SK-N-SH treated with all-trans-retinoic acid at 6 μM for 48 hours (cell line): ENCODE results near the gene GAB4.

ENCODE experiments used
- ATAC-seq: fragments of 200-7000 bp; cut with Tn5 transposase; 3 replicates; pipeline ENCODE4 v1.9.1; 2020; ENCODE audit warnings: mild to moderate bottlenecking, moderate library complexity
- ARNTL ChIP-seq: fragments of 450-650 bp; formaldehyde crosslinking; IDR thresholded peaks from 2 replicates; pipeline ENCODE4 v1.5.0; 2020; ENCODE audit warnings: low read depth, mild to moderate bottlenecking, moderate library complexity, borderline replicate concordance
- BACH2 ChIP-seq: fragments of 250-450 bp; sonication (Bioruptor Pico); IDR thresholded peaks from 2 replicates; pipeline ENCODE4 v1.9.0; 2021; ENCODE audit warnings: mild to moderate bottlenecking, borderline replicate concordance
- CSDC2 ChIP-seq: fragments of 250-450 bp; sonication (Bioruptor Pico); IDR thresholded peaks from 2 replicates; pipeline ENCODE4 v1.5.0; 2020; ENCODE audit warnings: mild to moderate bottlenecking, moderate library complexity
- ESRRG ChIP-seq: fragments of 250-450 bp; sonication (Bioruptor Pico); IDR thresholded peaks from 2 replicates; pipeline ENCODE4 v1.6.1; 2021; ENCODE audit warnings: mild to moderate bottlenecking
- GLIS3 ChIP-seq: fragments of 250-450 bp; sonication (Bioruptor Pico); IDR thresholded peaks from 2 replicates; pipeline ENCODE4 v1.5.0; 2020; ENCODE audit warnings: mild to moderate bottlenecking, moderate library complexity
- ISL1 ChIP-seq: fragments of 250-450 bp; sonication (Bioruptor Pico); IDR thresholded peaks from 2 replicates; pipeline ENCODE4 v2.1.2; 2022; ENCODE audit warnings: mild to moderate bottlenecking, moderate library complexity
- PATZ1 ChIP-seq: fragments of 250-450 bp; sonication (Bioruptor Pico); IDR thresholded peaks from 2 replicates; pipeline ENCODE4 v1.8.0; 2020; ENCODE audit warnings: mild to moderate bottlenecking, moderate library complexity, borderline replicate concordance
- POU6F1 ChIP-seq: fragments of 250-450 bp; sonication (Bioruptor Pico); IDR thresholded peaks from 2 replicates; pipeline ENCODE4 v1.8.0; 2021; ENCODE audit warnings: low read depth, mild to moderate bottlenecking, moderate library complexity, borderline replicate concordance
- PPARA ChIP-seq: fragments of 250-450 bp; sonication (Bioruptor Pico); IDR thresholded peaks from 2 replicates; pipeline ENCODE4 v1.5.0; 2020; ENCODE audit warnings: mild to moderate bottlenecking, borderline replicate concordance
- RARB ChIP-seq: fragments of 250-450 bp; sonication (Bioruptor Pico); IDR thresholded peaks from 2 replicates; pipeline ENCODE4 v1.8.0; 2021; ENCODE audit warnings: mild to moderate bottlenecking, moderate library complexity
- SNAI2 ChIP-seq: fragments of 250-450 bp; sonication (Bioruptor Pico); IDR thresholded peaks from 2 replicates; pipeline ENCODE4 v1.5.0; 2020; ENCODE audit warnings: mild to moderate bottlenecking, moderate library complexity
- TCF4 ChIP-seq: fragments of 250-450 bp; sonication (Bioruptor Pico); IDR thresholded peaks from 2 replicates; pipeline ENCODE4 v1.8.0; 2021; ENCODE audit warnings: mild to moderate bottlenecking, moderate library complexity, borderline replicate concordance
- TOX ChIP-seq: fragments of 250-450 bp; sonication (Bioruptor Pico); IDR thresholded peaks from 2 replicates; pipeline ENCODE4 v1.8.0; 2021; ENCODE audit warnings: mild to moderate bottlenecking, moderate library complexity, borderline replicate concordance
- TSHZ2 ChIP-seq: fragments of 250-450 bp; sonication (Bioruptor Pico); IDR thresholded peaks from 2 replicates; pipeline ENCODE4 v1.5.0; 2020; ENCODE audit warnings: mild to moderate bottlenecking, moderate library complexity
- ZC3H10 ChIP-seq: fragments of 250-450 bp; sonication (Bioruptor Pico); IDR thresholded peaks from 2 replicates; pipeline ENCODE4 v1.5.1; 2021; ENCODE audit warnings: mild to moderate bottlenecking, moderate library complexity
- ZFP3 ChIP-seq: fragments of 250-450 bp; sonication (Bioruptor Pico); IDR thresholded peaks from 2 replicates; pipeline ENCODE4 v1.5.0; 2020; ENCODE audit warnings: mild to moderate bottlenecking, moderate library complexity
- ZFP30 ChIP-seq: fragments of 450-650 bp; formaldehyde crosslinking; IDR thresholded peaks from 2 replicates; pipeline ENCODE4 v1.5.0; 2022; ENCODE audit warnings: mild to moderate bottlenecking, moderate library complexity
- ZNF565 ChIP-seq: fragments of 450-650 bp; formaldehyde crosslinking; conservative IDR thresholded peaks from 2 replicates; pipeline ENCODE4 v1.5.0; 2020; ENCODE audit warnings: low read depth, mild to moderate bottlenecking, moderate library complexity
- ZNF70 ChIP-seq: fragments of 450-650 bp; formaldehyde crosslinking; IDR thresholded peaks from 2 replicates; pipeline ENCODE4 v1.5.0; 2020; ENCODE audit warnings: mild to moderate bottlenecking, moderate library complexity
- ZNF8 ChIP-seq: fragments of 450-650 bp; formaldehyde crosslinking; IDR thresholded peaks from 2 replicates; pipeline ENCODE4 v1.5.0; 2020; ENCODE audit warnings: mild to moderate bottlenecking, moderate library complexity
- TF ChIP-seq, protein P1 (sequence below): fragments of 250-450 bp; sonication (Bioruptor Pico); IDR thresholded peaks from 2 replicates; pipeline ENCODE4 v1.5.1; 2020; ENCODE audit warnings: low read depth, mild to moderate bottlenecking, moderate library complexity
- TF ChIP-seq, protein P2 (sequence below): fragments of 250-450 bp; sonication (Bioruptor Pico); IDR thresholded peaks from 2 replicates; pipeline ENCODE4 v1.5.1; 2021; ENCODE audit warnings: mild to moderate bottlenecking, moderate library complexity

GAB4 gene

GRCh38 chr22:16968218-16968595 lies 39.8 kb downstream of the GAB4 start:
- TF ChIP-seq ISL1 (CRISPR knock-in tag) (no peak), CSDC2 (CRISPR knock-in tag) (no peak), TCF4 (CRISPR knock-in tag) (no peak), PATZ1 (CRISPR knock-in tag) (no peak), TSHZ2 (no peak), PPARA (CRISPR knock-in tag) (no peak), ARNTL (CRISPR knock-in tag) (no peak), ZNF8 (CRISPR knock-in tag) (no peak), ZFP30 (CRISPR knock-in tag) (no peak)
- TF ChIP-seq, protein P1, sequence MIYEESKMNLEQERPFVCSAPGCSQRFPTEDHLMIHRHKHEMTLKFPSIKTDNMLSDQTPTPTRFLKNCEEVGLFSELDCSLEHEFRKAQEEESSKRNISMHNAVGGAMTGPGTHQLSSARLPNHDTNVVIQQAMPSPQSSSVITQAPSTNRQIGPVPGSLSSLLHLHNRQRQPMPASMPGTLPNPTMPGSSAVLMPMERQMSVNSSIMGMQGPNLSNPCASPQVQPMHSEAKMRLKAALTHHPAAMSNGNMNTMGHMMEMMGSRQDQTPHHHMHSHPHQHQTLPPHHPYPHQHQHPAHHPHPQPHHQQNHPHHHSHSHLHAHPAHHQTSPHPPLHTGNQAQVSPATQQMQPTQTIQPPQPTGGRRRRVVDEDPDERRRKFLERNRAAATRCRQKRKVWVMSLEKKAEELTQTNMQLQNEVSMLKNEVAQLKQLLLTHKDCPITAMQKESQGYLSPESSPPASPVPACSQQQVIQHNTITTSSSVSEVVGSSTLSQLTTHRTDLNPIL (CRISPR knock-in tag) = no peak
- TF ChIP-seq, protein P2, sequence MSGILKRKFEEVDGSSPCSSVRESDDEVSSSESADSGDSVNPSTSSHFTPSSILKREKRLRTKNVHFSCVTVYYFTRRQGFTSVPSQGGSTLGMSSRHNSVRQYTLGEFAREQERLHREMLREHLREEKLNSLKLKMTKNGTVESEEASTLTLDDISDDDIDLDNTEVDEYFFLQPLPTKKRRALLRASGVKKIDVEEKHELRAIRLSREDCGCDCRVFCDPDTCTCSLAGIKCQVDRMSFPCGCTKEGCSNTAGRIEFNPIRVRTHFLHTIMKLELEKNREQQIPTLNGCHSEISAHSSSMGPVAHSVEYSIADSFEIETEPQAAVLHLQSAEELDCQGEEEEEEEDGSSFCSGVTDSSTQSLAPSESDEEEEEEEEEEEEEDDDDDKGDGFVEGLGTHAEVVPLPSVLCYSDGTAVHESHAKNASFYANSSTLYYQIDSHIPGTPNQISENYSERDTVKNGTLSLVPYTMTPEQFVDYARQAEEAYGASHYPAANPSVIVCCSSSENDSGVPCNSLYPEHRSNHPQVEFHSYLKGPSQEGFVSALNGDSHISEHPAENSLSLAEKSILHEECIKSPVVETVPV (CRISPR knock-in tag) = no peak
- ATAC-seq = no peak

DNA sequence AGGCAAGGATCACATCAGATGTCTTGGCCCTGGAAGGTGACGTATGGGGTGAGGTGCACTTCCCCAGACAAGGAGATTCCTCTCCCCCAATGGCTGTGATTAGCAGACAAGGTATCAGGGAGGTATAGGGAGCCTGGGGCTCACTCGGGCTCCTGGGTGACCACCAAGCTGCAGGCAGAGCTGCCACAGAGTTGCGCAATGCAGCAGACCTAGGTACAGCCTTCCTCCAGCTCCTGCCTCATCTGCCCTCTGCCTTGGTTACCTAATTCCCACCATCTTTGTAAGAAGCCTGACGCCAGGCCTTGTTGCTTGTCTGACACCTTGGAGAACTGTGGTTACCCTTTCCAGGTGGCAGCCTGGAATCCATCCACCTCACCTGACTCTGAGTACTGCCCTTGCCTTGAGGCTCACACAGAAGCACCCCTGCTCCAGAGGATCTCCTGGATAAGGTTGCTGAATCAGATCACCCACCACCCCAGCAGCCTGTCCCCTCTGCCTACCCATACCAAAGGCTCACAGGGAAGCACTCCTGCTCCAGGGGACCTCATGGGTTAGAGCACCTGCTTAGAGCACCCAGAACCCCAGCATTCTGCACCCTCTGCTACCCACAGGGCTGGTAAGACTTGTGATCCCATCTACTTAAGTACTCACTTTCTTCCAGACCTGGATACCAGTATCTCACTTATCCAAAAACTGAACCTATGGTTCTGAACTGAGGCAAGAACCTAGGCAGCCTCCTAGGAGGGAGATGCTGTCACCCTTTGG lies 40.4 kb downstream of the GAB4 start:
- TF ChIP-seq ZNF565 (no peak), ZC3H10 (no peak), POU6F1 (CRISPR knock-in tag) (no peak), PATZ1 (CRISPR knock-in tag) (no peak), RARB (CRISPR knock-in tag) (no peak), ISL1 (CRISPR knock-in tag) (no peak), TCF4 (CRISPR knock-in tag) (no peak), GLIS3 (CRISPR knock-in tag) (no peak), TOX (CRISPR knock-in tag) (no peak), ARNTL (CRISPR knock-in tag) (no peak), BACH2 (CRISPR knock-in tag) (no peak), SNAI2 (no peak), ZNF70 (CRISPR knock-in tag) (no peak), ESRRG (CRISPR knock-in tag) (no peak), PPARA (CRISPR knock-in tag) (no peak), ZFP3 (no peak), ZFP30 (CRISPR knock-in tag) (no peak)
- TF ChIP-seq, protein P2 (CRISPR knock-in tag) = no peak
- TF ChIP-seq, protein P1 (CRISPR knock-in tag) = no peak
- no peak for ATAC-seq
